DND-41 (cell line): Measurements from ENCODE around the gene SERPINB6.

Experiments
- ATAC-seq: fragments of 200-7000 bp; cut with Tn5 transposase; 3 replicates; pipeline ENCODE4 v1.9.1; 2021; ENCODE audit warnings: low read depth; ENCODE audit not compliant: insufficient read depth
- DNase-seq: peaks from one replicate; pipeline ENCODE4 v3.0.0-alpha.2; 2020
- H2AFZ ChIP-seq: 2 replicates; pipeline ENCODE4 v1.6.0; 2012; ENCODE audit warnings: low read depth, low read length
- H3K27ac ChIP-seq: 2 replicates; pipeline ENCODE4 v1.5.1; 2012; ENCODE audit warnings: low read length, inconsistent platforms
- H3K27me3 ChIP-seq: fragments of 200-600 bp; sonication (generic); 2 replicates; pipeline ENCODE4 v1.6.0; 2012; ENCODE audit warnings: low read length, mild to moderate bottlenecking, inconsistent platforms; ENCODE audit not compliant: insufficient read depth, poor library complexity
- H3K36me3 ChIP-seq: 2 replicates; pipeline ENCODE4 v1.5.1; 2012; ENCODE audit warnings: low read length, inconsistent platforms; ENCODE audit not compliant: insufficient read depth
- H3K4me1 ChIP-seq: 2 replicates; pipeline ENCODE4 v1.5.1; 2012; ENCODE audit warnings: mild to moderate bottlenecking, low read length; ENCODE audit not compliant: insufficient read depth
- H3K4me2 ChIP-seq: 2 replicates; pipeline ENCODE4 v1.6.0; 2012; ENCODE audit warnings: mild to moderate bottlenecking, moderate library complexity, low read length, inconsistent platforms; ENCODE audit not compliant: insufficient read depth
- H3K4me3 ChIP-seq, 2 experiments: fragments of 200-600 bp in 1 of 2; shearing (Covaris generic) in 1 of 2; 2 replicates each; pipeline ENCODE4 v1.5.1; 2012 to 2016; ENCODE audit warnings: inconsistent platforms in 2 of 2, low read length in 2 of 2, mild to moderate bottlenecking in 2 of 2, low read depth in 1 of 2, moderate library complexity in 1 of 2
- H3K79me2 ChIP-seq: 2 replicates; pipeline ENCODE4 v1.6.0; 2012; ENCODE audit warnings: low read length, inconsistent platforms; ENCODE audit not compliant: insufficient read depth
- H3K9ac ChIP-seq: 2 replicates; pipeline ENCODE4 v1.6.0; 2012; ENCODE audit warnings: low read depth, mild to moderate bottlenecking, inconsistent platforms, low read length, moderate library complexity
- H3K9me3 ChIP-seq: 2 replicates; pipeline ENCODE4 v1.5.1; 2012; ENCODE audit warnings: low read length, moderate library complexity, mild to moderate bottlenecking, inconsistent platforms; ENCODE audit not compliant: insufficient read depth, severe bottlenecking
- H4K20me1 ChIP-seq: 2 replicates; pipeline ENCODE4 v1.6.0; 2012; ENCODE audit warnings: low read length; ENCODE audit not compliant: insufficient read depth
- CTCF ChIP-seq: IDR thresholded peaks from 2 replicates; pipeline ENCODE4 v1.5.1; 2012; ENCODE audit warnings: borderline replicate concordance, low read length, moderate library complexity, mild to moderate bottlenecking; ENCODE audit not compliant: poor library complexity, severe bottlenecking; ENCODE audit errors: extremely low read depth
- EZH2 ChIP-seq: IDR thresholded peaks from 3 replicates; pipeline ENCODE4 v1.6.1; 2012; ENCODE audit warnings: borderline replicate concordance, low read depth, mild to moderate bottlenecking, moderate library complexity, low read length, inconsistent platforms; ENCODE audit not compliant: severe bottlenecking

The SERPINB6 gene

GRCh38 chr6:3016473-3017280 is 45.3 kb upstream of the SERPINB6 start:
- H3K36me3 ChIP-seq, result peaks cover 36% of the 10 kb centered on the region
- H3K9ac ChIP-seq, result no peak overlapping the region
- no peak overlapping the region for H3K4me2 ChIP-seq
- peaks cover 2% of the 10 kb centered on the region for H3K9me3 ChIP-seq
- ATAC-seq (no peak), DNase-seq (no peak)
- H3K27ac ChIP-seq, result no peak overlapping the region
- no peak overlapping the region for H2AFZ ChIP-seq
- no peaks in the 10 kb centered on the region; the same call in 1 of the 2 replicates for H3K79me2 ChIP-seq
- H3K27me3 ChIP-seq, result no peaks in the 10 kb centered on the region
- H3K4me3 ChIP-seq, result no peak overlapping the region
- H3K4me1 ChIP-seq, result peaks cover 5% of the 10 kb centered on the region; the same call in 1 of the 2 replicates
- H4K20me1 ChIP-seq, result no peaks in the 10 kb centered on the region
- TF ChIP-seq CTCF (no peak), EZH2 (no peak)

- Histone ChIP-seq H3K9me3 (peaks cover 10% of the 10 kb centered on the region), H3K9ac (no peak overlapping the region), H3K36me3 (peaks cover 39% of the 10 kb centered on the region), H3K4me1 (no peaks in the 10 kb centered on the region), H3K27ac (no peak overlapping the region), H4K20me1 (no peaks in the 10 kb centered on the region), H3K79me2 (no peaks in the 10 kb centered on the region), H3K4me3 (no peak overlapping the region), H3K27me3 (no peaks in the 10 kb centered on the region), H3K4me2 (no peak overlapping the region), H2AFZ (no peak overlapping the region)
- TF ChIP-seq EZH2, result no peak
- TF ChIP-seq CTCF, result no peak
- ATAC-seq (no peak), DNase-seq (no peak)
Measured at GRCh38 chr6:3015144-3015543, 43.8 kb upstream of the SERPINB6 start.

- ATAC-seq, result no peak
- no peak overlapping the region for H3K4me2 ChIP-seq
- peaks cover 42% of the 10 kb centered on the region for H3K36me3 ChIP-seq
- H3K79me2 ChIP-seq, result no peaks in the 10 kb centered on the region
- DNase-seq, result no peak
- no peaks in the 10 kb centered on the region for H4K20me1 ChIP-seq
- H3K27ac ChIP-seq, result no peak overlapping the region
- no peak overlapping the region for H3K9ac ChIP-seq
- no peaks in the 10 kb centered on the region for H3K27me3 ChIP-seq
- H2AFZ ChIP-seq, result no peak overlapping the region
- H3K4me1 ChIP-seq, result no peaks in the 10 kb centered on the region
- H3K4me3 ChIP-seq, result no peak overlapping the region
- H3K9me3 ChIP-seq, result peaks cover 10% of the 10 kb centered on the region
- TF ChIP-seq CTCF, result no peak
- no peak for TF ChIP-seq EZH2
Measured at GRCh38 chr6:3014675-3015066, 43.3 kb upstream of the SERPINB6 start.
